Testis (tissue), 3 donors: ENCODE results near the gene TLK1. TPM values are rescaled to one million over a fixed set of nuclear protein-coding genes. Genes with fewer than 3 reads are reported as not detected.
"Not testable (repeated sequence)": the region's sequence is repeated elsewhere in the genome, so short reads cannot be mapped to it uniquely, and the experiment has no call there.

Experiments used
- DNase-seq: peaks from one replicate; pipeline ENCODE4 v3.0.0-alpha.2; 2019
- H3K27ac ChIP-seq, 2 donors: fragments of 200-600 bp; sonication (generic); one replicate each; pipeline ENCODE4 v1.5.1; 2019
- H3K27me3 ChIP-seq: fragments of 200-600 bp; sonication (generic); one replicate; pipeline ENCODE4 v1.5.1; 2019
- H3K36me3 ChIP-seq: fragments of 200-600 bp; sonication (generic); one replicate; pipeline ENCODE4 v1.5.1; 2017; ENCODE audit warnings: low read depth; ENCODE audit errors: missing control alignments
- H3K4me1 ChIP-seq: fragments of 200-600 bp; sonication (generic); one replicate; pipeline ENCODE4 v1.5.1; 2019
- H3K4me3 ChIP-seq, 2 donors: fragments of 200-600 bp; sonication (generic); one replicate each; pipeline ENCODE4 v1.5.1; 2017 to 2019
- H3K9me3 ChIP-seq: fragments of 200-600 bp; sonication (generic); one replicate; pipeline ENCODE4 v1.5.1; 2017
- CTCF ChIP-seq, 3 experiments: fragments of 450-650 bp in 2 of 3; fragments of 200-600 bp in 1 of 3; sonication (generic) in 1 of 3; IDR thresholded peaks; one replicate each; pipeline ENCODE4 v1.5.1; 2016 to 2019; ENCODE audit warnings: antibody characterized with exemption in 3 of 3, mild to moderate bottlenecking in 2 of 3, moderate library complexity in 1 of 3
- POLR2A ChIP-seq: fragments of 450-650 bp; IDR thresholded peaks from one replicate; pipeline ENCODE4 v1.6.1; 2017; ENCODE audit warnings: antibody characterized with exemption, mild to moderate bottlenecking, moderate library complexity
- WGBS, 2 donors: methylation state at CpG; one replicate each; pipeline ENCODE4 v1.1.5; 2018; 5-methylcytosine and 5-hydroxymethylcytosine counted together
- intact Hi-C: fragments of 100-400 bp; cut with DNase I; formaldehyde crosslinking; loops from one replicate; pipeline ENCODE4 v1.15.1; 2023; ENCODE audit warnings: low total_unique reads
- polyA plus RNA-seq: library from polyadenylated mRNA; stranded (reverse); fragments of 350-450 nt; fragmentation: Illumina TruSeq; extraction: RNeasy Lipid Tissue Mini Kit (QIAGEN cat#74804); gene quantifications from one replicate; pipeline ENCODE4 v1.2.3, GENCODE V29; 2014; ENCODE audit warnings: low read depth, low replicate concordance; ENCODE audit not compliant: insufficient read depth
- total RNA-seq, 2 donors: library from RNA; depleted of rRNA; stranded (reverse); fragments of >200 nt; gene quantifications; one replicate each; pipeline ENCODE4 v1.2.3, GENCODE V29; 2016

Gene TLK1
- total and polyA plus RNA-seq, 3 donors from 2014 or later, result 36.8 to 112 (median 110) TPM

GRCh38 chr2:171080607-171081006, 80.1 kb downstream of the TLK1 start:
- TF ChIP-seq CTCF (IDR thresholded peaks at IDR 0.05), result no peak
- TF ChIP-seq POLR2A, result no peak
- 92 to 93% methylated on average over 6 of the region's 6 CpGs for WGBS, 2 donors
- Histone ChIP-seq H3K4me3 (no peak overlapping the region), H3K27ac (no peak overlapping the region), H3K36me3 (no peaks in the 10 kb centered on the region), H3K27me3 (no peaks in the 10 kb centered on the region), H3K9me3 (no peaks in the 10 kb centered on the region), H3K4me1 (no peaks in the 10 kb centered on the region)
- no peak for DNase-seq
- intact Hi-C loops, result no loop called here

- H3K4me3 ChIP-seq, H3K27ac ChIP-seq, intact Hi-C loops, H3K9me3 ChIP-seq, H3K27me3 ChIP-seq, DNase-seq, H3K36me3 ChIP-seq, H3K4me1 ChIP-seq: not testable (repeated sequence)
- WGBS, 2 donors, result 88 to 96% methylated on average over 7 of the region's 7 CpGs
These were observed 84.3 kb downstream of the TLK1 start for GRCh38 chr2:171076422-171076821.

- DNase-seq, result no peak
- no peaks in the 10 kb centered on the region for H3K4me1 ChIP-seq
- 94 to 96% methylated on average over 5 of the region's 5 CpGs for WGBS, 2 donors
- intact Hi-C loops, result no loop called here
- no peak overlapping the region for H3K4me3 ChIP-seq
- no peak for TF ChIP-seq CTCF (IDR thresholded peaks at IDR 0.05)
- no peak for TF ChIP-seq POLR2A
- no peak overlapping the region for H3K27ac ChIP-seq
- no peaks in the 10 kb centered on the region for H3K27me3 ChIP-seq
- H3K36me3 ChIP-seq, result no peaks in the 10 kb centered on the region
- no peaks in the 10 kb centered on the region for H3K9me3 ChIP-seq
These were observed 88.5 kb downstream of the TLK1 start for GRCh38 chr2:171072164-171072563.

- Histone ChIP-seq H3K9me3 (no peaks in the 10 kb centered on the region), H3K27me3 (no peaks in the 10 kb centered on the region), H3K36me3 (peaks cover 2% of the 10 kb centered on the region), H3K4me3 (no peak overlapping the region), H3K27ac (no peak overlapping the region), H3K4me1 (no peaks in the 10 kb centered on the region)
- DNase-seq, result no peak
- TF ChIP-seq POLR2A, result no peak
- intact Hi-C loops, result no loop called here
- WGBS, 2 donors, result 84 to 85% methylated on average over 8 of the region's 8 CpGs
These were observed 91.3 kb downstream of the TLK1 start for GRCh38 chr2:171069286-171069956.

GRCh38 chr2:171066110-171066509, 94.6 kb downstream of the TLK1 start:
- H3K27ac ChIP-seq, result no peak overlapping the region
- no peaks in the 10 kb centered on the region for H3K4me1 ChIP-seq
- no peaks in the 10 kb centered on the region for H3K9me3 ChIP-seq
- no peak overlapping the region for H3K4me3 ChIP-seq
- no peak for DNase-seq
- TF ChIP-seq POLR2A (no peak), CTCF (IDR thresholded peaks at IDR 0.05) (no peak)
- intact Hi-C loops, result no loop called here
- WGBS, 2 donors, result 87 to 94% methylated on average over 1 of the region's 1 CpG
- no peaks in the 10 kb centered on the region for H3K27me3 ChIP-seq
- H3K36me3 ChIP-seq, result peaks cover 2% of the 10 kb centered on the region

GRCh38 chr2:171057575-171057974, 103.1 kb downstream of the TLK1 start:
- TF ChIP-seq CTCF (IDR thresholded peaks at IDR 0.05) (no peak), POLR2A (no peak)
- DNase-seq, result no peak
- intact Hi-C loops, result no loop called here
- Histone ChIP-seq H3K9me3 (no peaks in the 10 kb centered on the region), H3K27ac (no peak overlapping the region), H3K27me3 (no peaks in the 10 kb centered on the region), H3K4me1 (no peaks in the 10 kb centered on the region), H3K4me3 (no peak overlapping the region), H3K36me3 (no peaks in the 10 kb centered on the region)
- 42 to 55% methylated on average over 2 of the region's 2 CpGs for WGBS, 2 donors
